Mammary epithelial cell (primary cell): ENCODE data around the gene CCDC167.

Experiments
- CTCF ChIP-seq, 2 donors: IDR thresholded peaks in 1 of 2; conservative IDR thresholded peaks in 1 of 2; 2 replicates each; pipeline ENCODE4 v1.5.1; 2011 to 2012; ENCODE audit warnings: inconsistent platforms in 2 of 2, low read length in 2 of 2, mild to moderate bottlenecking in 2 of 2, control low read depth in 1 of 2, low read depth in 1 of 2; ENCODE audit not compliant: insufficient read depth in 1 of 2; ENCODE audit errors: extremely low read depth in 1 of 2
- EZH2 ChIP-seq: IDR thresholded peaks from 2 replicates; pipeline ENCODE4 v1.6.1; 2012; ENCODE audit warnings: low read length, inconsistent platforms, borderline replicate concordance

DNA sequence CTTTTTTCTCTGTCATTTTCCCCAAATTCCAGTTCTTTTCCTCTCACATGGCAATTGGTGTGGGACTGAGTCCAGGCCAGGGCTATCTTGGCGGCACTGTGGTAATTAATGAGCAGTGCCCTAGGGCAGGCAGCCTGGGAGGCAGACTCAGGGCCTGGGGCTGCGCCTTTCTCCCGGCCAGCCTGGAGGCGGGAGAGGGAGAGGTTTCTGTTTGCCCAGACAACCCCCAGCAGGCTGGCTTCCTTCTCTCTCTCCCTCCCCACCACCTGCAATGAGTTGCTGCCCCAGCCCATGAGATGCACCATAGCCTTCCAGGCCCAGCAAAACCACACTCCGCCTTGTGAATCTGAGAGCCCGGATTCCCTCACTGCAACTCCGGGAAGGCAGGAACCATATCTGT is 15.1 kb upstream of the CCDC167 start:
- TF ChIP-seq CTCF (conservative IDR thresholded peaks at IDR 0.05 in 1 of 2, IDR thresholded peaks at IDR 0.05 in 1 of 2; ENCODE audit: extremely low read depth in 1 of 2, insufficient read depth in 1 of 2, low read depth in 1 of 2, low read length in 2 of 2) (no peak), EZH2 (no peak)
